H1 (cell line): ENCODE data around the gene SLC26A6. TPM values are rescaled to one million over a fixed set of nuclear protein-coding genes. Genes with fewer than 3 reads are reported as not detected.

Experiments
- CTCF ChIA-PET: fragments of 300-600 bp; sonication (Branson Sonifier 250); formaldehyde crosslinking; loops from one replicate; lab custom pipeline; 2021; ENCODE audit not compliant: partially characterized antibody; lab: Charles Lee
- POLR2A ChIA-PET: fragments of 300-600 bp; sonication (Branson Sonifier 250); formaldehyde crosslinking; loops from one replicate; lab custom pipeline; 2021; ENCODE audit warnings: inconsistent platforms; ENCODE audit not compliant: partially characterized antibody; lab: Charles Lee
- DNase-seq, 2 experiments: peaks; one replicate each; pipeline versions ENCODE4 v3.0.0 to v3.0.0-alpha.2; 2010 to 2022; ENCODE audit warnings: low spot score in 2 of 2, low read depth in 1 of 2, mixed read lengths in 1 of 2
- FAIRE-seq: peaks from 2 replicates; lab custom pipeline; 2011; peaks lifted over from hg19 to GRCh38; lab: Jason Lieb, UNC
- H2AFZ ChIP-seq: 2 replicates; pipeline ENCODE4 v1.8.1; 2012; ENCODE audit warnings: low read length, inconsistent platforms
- H2AK5ac ChIP-seq: 2 replicates; pipeline ENCODE4 v1.6.1; 2013; ENCODE audit warnings: low read depth, low read length
- H2BK120ac ChIP-seq: replicated peaks from 2 replicates; pipeline ENCODE3; 2013; ENCODE audit warnings: low read depth, low read length, inconsistent platforms
- H2BK12ac ChIP-seq: 2 replicates; pipeline ENCODE4 v1.6.1; 2013; ENCODE audit warnings: low read depth, low read length
- H2BK15ac ChIP-seq: 2 replicates; pipeline ENCODE4 v1.6.1; 2013; ENCODE audit warnings: low read length
- H2BK20ac ChIP-seq: 2 replicates; pipeline ENCODE4 v1.6.1; 2013; ENCODE audit warnings: low read length
- H2BK5ac ChIP-seq: 2 replicates; pipeline ENCODE4 v1.6.1; 2013; ENCODE audit warnings: low read depth, low read length
- H3K14ac ChIP-seq: 2 replicates; pipeline ENCODE4 v1.6.1; 2013; ENCODE audit warnings: inconsistent platforms; ENCODE audit not compliant: insufficient read length
- H3K18ac ChIP-seq: 2 replicates; pipeline ENCODE4 v1.6.1; 2013; ENCODE audit warnings: low read length; ENCODE audit errors: extremely low read depth
- H3K23ac ChIP-seq: 2 replicates; pipeline ENCODE4 v1.6.1; 2013; ENCODE audit warnings: inconsistent platforms; ENCODE audit not compliant: insufficient read length
- H3K23me2 ChIP-seq: 2 replicates; pipeline ENCODE4 v1.6.1; 2013; ENCODE audit warnings: low read depth, low read length
- H3K27ac ChIP-seq: 2 replicates; pipeline ENCODE4 v1.6.1; 2011; ENCODE audit warnings: low read depth, low read length, inconsistent platforms
- H3K27me3 ChIP-seq, 4 experiments: replicated peaks in 1 of 4; 1 replicate in 1 of 4; 2 replicates in 3 of 4; pipeline versions ENCODE4 v1.6.1 to v1.8.1; 2011 to 2013; ENCODE audit warnings: low read length in 3 of 4, mild to moderate bottlenecking in 3 of 4, inconsistent platforms in 2 of 4, mixed read lengths in 2 of 4, moderate library complexity in 1 of 4; ENCODE audit not compliant: control insufficient read depth in 3 of 4, insufficient read depth in 3 of 4; ENCODE audit errors: extremely low read depth in 1 of 4
- H3K36me3 ChIP-seq, 4 experiments: 2 replicates each; pipeline versions ENCODE4 v1.6.1 to v1.8.1; 2011 to 2013; ENCODE audit warnings: mild to moderate bottlenecking in 4 of 4, low read length in 3 of 4, moderate library complexity in 2 of 4, control low read depth in 1 of 4, inconsistent platforms in 1 of 4; ENCODE audit not compliant: insufficient read depth in 4 of 4, control insufficient read depth in 2 of 4
- H3K4ac ChIP-seq: replicated peaks from 2 replicates; pipeline ENCODE3; 2013; ENCODE audit warnings: low read length, low read depth, mixed read lengths, inconsistent platforms; ENCODE audit not compliant: insufficient read length
- H3K4me1 ChIP-seq, 4 experiments: replicated peaks in 1 of 4; 1 replicate in 1 of 4; 2 replicates in 3 of 4; pipeline versions ENCODE4 v1.6.1 to v1.8.1; 2011 to 2013; ENCODE audit warnings: low read length in 3 of 4, inconsistent platforms in 2 of 4, mixed read lengths in 1 of 4; ENCODE audit not compliant: insufficient read depth in 4 of 4, control insufficient read depth in 3 of 4
- H3K4me2 ChIP-seq, 2 experiments: 2 replicates each; pipeline versions ENCODE4 v1.6.1 to v1.8.1; 2011 to 2013; ENCODE audit warnings: low read depth in 2 of 2, low read length in 2 of 2, control low read depth in 1 of 2, inconsistent platforms in 1 of 2, mild to moderate bottlenecking in 1 of 2; ENCODE audit not compliant: insufficient read depth in 1 of 2
- H3K4me3 ChIP-seq, 4 experiments: fragments of 200-600, 300-600 bp in 1 of 4; sonication (generic), shearing (Covaris generic), sonication (Bioruptor Twin) in 1 of 4; 2 replicates each; pipeline versions ENCODE4 v1.5.1 to v1.8.1; 2011 to 2016; ENCODE audit warnings: low read length in 4 of 4, low read depth in 3 of 4, control low read depth in 2 of 4, inconsistent platforms in 2 of 4, mild to moderate bottlenecking in 2 of 4, mixed read lengths in 1 of 4, moderate library complexity in 1 of 4; ENCODE audit not compliant: insufficient read depth in 2 of 4; ENCODE audit errors: extremely low read depth in 1 of 4
- H3K56ac ChIP-seq: replicated peaks from 2 replicates; pipeline ENCODE3; 2013; ENCODE audit warnings: low read depth, mild to moderate bottlenecking, mixed read lengths, low read length, inconsistent platforms; ENCODE audit not compliant: insufficient read length
- H3K79me1 ChIP-seq: 2 replicates; pipeline ENCODE4 v1.6.1; 2013; ENCODE audit warnings: low read depth, low read length, control low read depth
- H3K79me2 ChIP-seq, 2 experiments: 2 replicates each; pipeline versions ENCODE4 v1.6.1 to v1.8.1; 2012 to 2013; ENCODE audit warnings: low read length in 2 of 2, mild to moderate bottlenecking in 2 of 2, inconsistent platforms in 1 of 2; ENCODE audit not compliant: insufficient read depth in 2 of 2, control insufficient read depth in 1 of 2
- H3K9ac ChIP-seq, 4 experiments: replicated peaks in 1 of 4; 1 replicate in 1 of 4; 2 replicates in 3 of 4; pipeline versions ENCODE4 v1.6.1 to v1.8.1; 2011 to 2013; ENCODE audit warnings: low read depth in 3 of 4, low read length in 3 of 4, control low read depth in 2 of 4, mild to moderate bottlenecking in 2 of 4, moderate library complexity in 2 of 4, inconsistent platforms in 1 of 4; ENCODE audit errors: extremely low read depth in 1 of 4
- H3K9me3 ChIP-seq, 2 experiments: 2 replicates each; pipeline versions ENCODE4 v1.6.1 to v1.8.1; 2012 to 2013; ENCODE audit warnings: mild to moderate bottlenecking in 2 of 2, moderate library complexity in 2 of 2, control low read depth in 1 of 2, inconsistent platforms in 1 of 2, low read depth in 1 of 2, low read length in 1 of 2, mixed read lengths in 1 of 2; ENCODE audit not compliant: insufficient read depth in 2 of 2
- H4K20me1 ChIP-seq, 2 experiments: replicated peaks in 1 of 2; 2 replicates each; pipeline versions ENCODE3 to v1.8.1; 2011 to 2013; ENCODE audit warnings: inconsistent platforms in 2 of 2, low read length in 2 of 2, mild to moderate bottlenecking in 1 of 2; ENCODE audit not compliant: insufficient read depth in 2 of 2, control insufficient read depth in 1 of 2
- H4K5ac ChIP-seq: 2 replicates; pipeline ENCODE4 v1.6.1; 2013; ENCODE audit warnings: low read length, low read depth, mixed read lengths, inconsistent platforms; ENCODE audit not compliant: insufficient read length
- H4K8ac ChIP-seq: 2 replicates; pipeline ENCODE4 v1.8.0; 2013; ENCODE audit warnings: mild to moderate bottlenecking, moderate library complexity, low read length, inconsistent platforms; ENCODE audit not compliant: insufficient read depth; ENCODE audit errors: extremely low read depth
- H4K91ac ChIP-seq: replicated peaks from 2 replicates; pipeline ENCODE3; 2013; ENCODE audit warnings: low read length, mixed read lengths, inconsistent platforms; ENCODE audit not compliant: insufficient read length
- ATF2 ChIP-seq: IDR thresholded peaks from 2 replicates; pipeline ENCODE4 v1.6.1; 2012; ENCODE audit warnings: low read length, inconsistent platforms
- CHD2 ChIP-seq: IDR thresholded peaks from 2 replicates; pipeline ENCODE4 v1.6.1; 2012; ENCODE audit warnings: low read length, improper control_type of control experiment
- CTBP2 ChIP-seq: IDR thresholded peaks from 2 replicates; pipeline ENCODE4 v1.7.0; 2011; ENCODE audit warnings: borderline replicate concordance, mild to moderate bottlenecking, moderate library complexity, mixed read lengths, low read length; ENCODE audit not compliant: insufficient read depth, insufficient read length
- CTCF ChIP-seq, 3 experiments: IDR thresholded peaks; 1 replicate in 2 of 3; 2 replicates in 1 of 3; pipeline versions ENCODE4 v1.5.1 to v1.6.1; 2011; ENCODE audit warnings: low read length in 3 of 3, mild to moderate bottlenecking in 3 of 3, inconsistent platforms in 2 of 3, low read depth in 1 of 3, moderate library complexity in 1 of 3; ENCODE audit not compliant: insufficient read depth in 1 of 3; ENCODE audit errors: control extremely low read depth in 1 of 3
- RAD21 ChIP-seq, 2 experiments: IDR thresholded peaks in 1 of 2; conservative IDR thresholded peaks in 1 of 2; 2 replicates each; pipeline ENCODE4 v1.6.1; 2011; ENCODE audit warnings: low read depth in 2 of 2, low read length in 2 of 2, improper control_type of control experiment in 1 of 2, inconsistent platforms in 1 of 2, mild to moderate bottlenecking in 1 of 2, moderate library complexity in 1 of 2
- WGBS, 2 experiments: shearing (Covaris generic) in 1 of 2; methylation state at CpG; one replicate each; pipeline versions ENCODE4 v1.1.6 to v1.1.7; 2013 to 2015; ENCODE audit warnings: low lambda C conversion rate in 2 of 2, mixed read lengths in 2 of 2, inconsistent platforms in 1 of 2, low coverage in 1 of 2, missing lambda C conversion rate in 1 of 2; ENCODE audit not compliant: insufficient replicate concordance in 2 of 2, insufficient coverage in 1 of 2, insufficient read length in 1 of 2; ENCODE audit errors: extremely low coverage in 1 of 2, missing lambda C conversion rate in 1 of 2; 5-methylcytosine and 5-hydroxymethylcytosine counted together
- polyA plus RNA-seq, 7 experiments: library from polyadenylated mRNA; depleted of rRNA in 3 of 7; stranded (reverse) in 5 of 7; unstranded in 2 of 7; fragments of >200 nt in 5 of 7; fragments of 200-250 nt in 2 of 7; gene quantifications; 1 replicate in 5 of 7; 2 replicates in 1 of 7; 4 replicates in 1 of 7; pipeline versions ENCODE4 v1.2.1 to v1.2.3, GENCODE V29; 2011 to 2013; ENCODE audit warnings: missing spikeins in 2 of 7, mixed read lengths in 2 of 7
- total RNA-seq: library from RNA; stranded (reverse); fragmentation: NEBNext Ultra II Directional; extraction: Animal tissue kit (Norgen Biotek cat#: 25700); gene quantifications from 2 replicates; pipeline ENCODE4 v1.2.1, GENCODE V29; 2021

SLC26A6 gene
- total and polyA plus RNA-seq, 2 of the 8 experiments (the other 6 are each of a cell fraction or from before 2014, with no cell fraction given), result 50.4 to 58.0 TPM

GRCh38 chr3:48630407-48630806 is 4.9 kb downstream of the SLC26A6 start:
- Histone ChIP-seq H3K79me2 (peaks cover 0 to 9% of the 10 kb centered on the region in 2 experiments; a peak in 1 of 4 replicates), H3K4ac (no peak overlapping the region), H3K4me3 (no peak overlapping the region), H3K79me1 (peaks cover 7% of the 10 kb centered on the region), H3K9ac (no peak overlapping the region), H2BK5ac (no peak overlapping the region), H2BK12ac (no peak overlapping the region), H2BK120ac (no peak overlapping the region), H3K56ac (no peak overlapping the region), H2BK20ac (no peak overlapping the region), H3K9me3 (no peaks in the 10 kb centered on the region), H4K8ac (no peak overlapping the region), H3K14ac (no peak overlapping the region), H3K23me2 (0 out of 2 replicates have a peak, but pooled peaks cover 2% of the 10 kb centered on the region), H3K27ac (no peak overlapping the region), H3K23ac (no peak overlapping the region), H3K27me3 (no peaks in the 10 kb centered on the region; a peak in 1 of 7 replicates), H4K5ac (no peak overlapping the region), H2BK15ac (no peak overlapping the region), H3K36me3 (peaks cover 20 to 55% (median 34%) of the 10 kb centered on the region in 4 experiments), H4K20me1 (peaks cover 6 to 34% of the 10 kb centered on the region in 2 experiments), H2AK5ac (no peak overlapping the region), H3K18ac (no peak overlapping the region), H2AFZ (no peak overlapping the region), H3K4me2 (no peak overlapping the region), H3K4me1 (peaks cover 0 to 2% (median 0%) of the 10 kb centered on the region in 4 experiments; a peak in 2 of 7 replicates), H4K91ac (no peak overlapping the region)
- TF ChIP-seq CHD2 (no peak), ATF2 (no peak), RAD21 (IDR thresholded peaks at IDR 0.05 in 1 of 2, conservative IDR thresholded peaks at IDR 0.05 in 1 of 2; ENCODE audit: low read depth in 2 of 2, low read length in 2 of 2) (no peak), CTCF (IDR thresholded peaks at IDR 0.05; ENCODE audit: control extremely low read depth in 1 of 3, insufficient read depth in 1 of 3, low read depth in 1 of 3, low read length in 3 of 3) (no peak), CTBP2 (no peak)
- ChIA-PET CTCF (interaction anchor here (0.7 to 1.6 kb wide), 2 partner anchors 55 to 71 kb away, joined by 4 read pairs; partner anchors contain the start of gene NCKIPSD), POLR2A (interaction anchor here (0.6 to 6.5 kb wide), 4 partner anchors 7 to 158 kb away, joined by 3 to 71 read pairs (median 4); partner anchors contain the start of gene TMEM89)
- no peak for FAIRE-seq
- no peak for DNase-seq
- WGBS, 2 experiments, result 92% methylated on average over 8 of the region's 8 CpGs; no CpG with 5 or more reads in 1 of the 2 experiments
